K562 (cell line): ENCODE results near the gene PLK1. TPM values are rescaled to one million over a fixed set of nuclear protein-coding genes. Genes with fewer than 3 reads are reported as not detected.

Source experiments
- CHCHD3 ChIP-seq: fragments of 250-450 bp; sonication (Bioruptor Pico); IDR thresholded peaks from 2 replicates; pipeline ENCODE4 v2.1.2; 2022; ENCODE audit warnings: mild to moderate bottlenecking
- DLX4 ChIP-seq: fragments of 250-450 bp; sonication (Bioruptor Pico); IDR thresholded peaks from 2 replicates; pipeline ENCODE4 v1.6.1; 2021; ENCODE audit warnings: mild to moderate bottlenecking
- ERF ChIP-seq: fragments of 450-650 bp; formaldehyde crosslinking; IDR thresholded peaks from 2 replicates; pipeline ENCODE4 v1.4.0; 2020; ENCODE audit warnings: mild to moderate bottlenecking, mixed read lengths
- ETV1 ChIP-seq: fragments of 450-650 bp; conservative IDR thresholded peaks from 2 replicates; pipeline ENCODE4 v1.6.1; 2016; ENCODE audit warnings: missing genetic modification characterization, control low read depth, low read depth, missing compliant biosample characterization
- FOXM1 ChIP-seq, 2 experiments: fragments of 450-650 bp in 1 of 2; sonication (generic) in 1 of 2; formaldehyde crosslinking in 1 of 2; IDR thresholded peaks; 2 replicates each; pipeline versions ENCODE4 v1.6.1 to v1.9.0; 2017 to 2022; ENCODE audit warnings: low read depth in 2 of 2, mild to moderate bottlenecking in 2 of 2, missing genetic modification reagents in 1 of 2, moderate library complexity in 1 of 2
- HIVEP1 ChIP-seq: fragments of 250-450 bp; sonication (Bioruptor Pico); IDR thresholded peaks from 2 replicates; pipeline ENCODE4 v1.4.0; 2020; ENCODE audit warnings: mild to moderate bottlenecking
- KHSRP ChIP-seq: fragments of 450-650 bp; IDR thresholded peaks from 2 replicates; pipeline ENCODE4 v1.6.1; 2017
- MAFG ChIP-seq: fragments of 450-650 bp; conservative IDR thresholded peaks from 2 replicates; pipeline ENCODE4 v1.6.1; 2016; ENCODE audit warnings: missing genetic modification characterization, missing compliant biosample characterization
- MEF2A ChIP-seq: IDR thresholded peaks from 2 replicates; pipeline ENCODE4 v1.6.1; 2011; ENCODE audit warnings: low read depth, mild to moderate bottlenecking, low read length, moderate library complexity; ENCODE audit not compliant: control insufficient read depth
- MXI1 ChIP-seq: IDR thresholded peaks from 2 replicates; pipeline ENCODE4 v1.6.1; 2011; ENCODE audit warnings: low read depth, mild to moderate bottlenecking, improper control_type of control experiment, low read length
- PHB ChIP-seq: fragments of 250-450 bp; sonication (Bioruptor Pico); IDR thresholded peaks from 2 replicates; pipeline ENCODE4 v1.5.0; 2021
- PPARD ChIP-seq: fragments of 250-450 bp; sonication (Bioruptor Pico); IDR thresholded peaks from 2 replicates; pipeline ENCODE4 v1.8.0; 2022; ENCODE audit warnings: inconsistent platforms, mild to moderate bottlenecking, moderate library complexity
- RB1 ChIP-seq: fragments of 450-650 bp; IDR thresholded peaks from 2 replicates; pipeline ENCODE4 v1.6.1; 2017; ENCODE audit warnings: low read depth, mild to moderate bottlenecking
- RBM34 ChIP-seq: fragments of 200-400 bp; formaldehyde crosslinking; IDR thresholded peaks from 2 replicates; pipeline ENCODE4 v1.6.1; 2018; ENCODE audit warnings: low read length, borderline replicate concordance; ENCODE audit not compliant: insufficient read depth
- RNF2 ChIP-seq: sonication (generic); IDR thresholded peaks from 2 replicates; pipeline ENCODE4 v1.6.1; 2016
- SMC3 ChIP-seq: conservative IDR thresholded peaks from 2 replicates; pipeline ENCODE4 v1.6.1; 2011; ENCODE audit warnings: low read depth, low read length, improper control_type of control experiment; ENCODE audit not compliant: insufficient read depth
- STAT5B ChIP-seq: fragments of 250-450 bp; sonication (Bioruptor Pico); IDR thresholded peaks from 2 replicates; pipeline ENCODE4 v1.8.0; 2021; ENCODE audit warnings: mild to moderate bottlenecking, inconsistent platforms
- TEAD1 ChIP-seq, 2 experiments: fragments of 450-650 bp in 1 of 2; sonication (generic) in 1 of 2; formaldehyde crosslinking; IDR thresholded peaks; 2 replicates each; pipeline versions ENCODE4 v1.4.0 to v1.8.0; 2020 to 2022; ENCODE audit warnings: mild to moderate bottlenecking in 2 of 2, missing genetic modification reagents in 1 of 2
- TFAP4 ChIP-seq: sonication (generic); formaldehyde crosslinking; IDR thresholded peaks from 2 replicates; pipeline ENCODE4 v1.8.0; 2022; ENCODE audit warnings: missing genetic modification reagents, mild to moderate bottlenecking, moderate library complexity, borderline replicate concordance
- THAP7 ChIP-seq: fragments of 250-450 bp; sonication (Bioruptor Pico); IDR thresholded peaks from 2 replicates; pipeline ENCODE4 v1.5.0; 2021
- ZFP36 ChIP-seq: fragments of 150-350 bp; IDR thresholded peaks from 2 replicates; pipeline ENCODE4 v1.6.1; 2018; ENCODE audit warnings: low read length, low read depth; ENCODE audit not compliant: partially characterized antibody
- ZNF311 ChIP-seq: fragments of 250-450 bp; sonication (Bioruptor Pico); IDR thresholded peaks from 2 replicates; pipeline ENCODE4 v1.4.0; 2020; ENCODE audit warnings: mild to moderate bottlenecking, moderate library complexity
- ZNF408 ChIP-seq: fragments of 250-450 bp; sonication (Bioruptor Pico); IDR thresholded peaks from 2 replicates; pipeline ENCODE4 v1.4.0; 2020; ENCODE audit warnings: low read depth, mild to moderate bottlenecking, moderate library complexity
- ZNF699 ChIP-seq: fragments of 250-450 bp; sonication (Bioruptor Pico); IDR thresholded peaks from 2 replicates; pipeline ENCODE4 v1.8.0; 2021; ENCODE audit warnings: mild to moderate bottlenecking, moderate library complexity; ENCODE audit not compliant: insufficient replicate concordance
- polyA plus RNA-seq, 8 experiments: library from polyadenylated mRNA; depleted of rRNA in 4 of 8; stranded (reverse) in 5 of 8; unstranded in 3 of 8; fragments of >200 nt; fragmentation: Nextera tagmentation in 2 of 8; fragmentation: Illumina TruSeq in 1 of 8; extraction: Ambion mirVana in 2 of 8; extraction: Trizol in 1 of 8; gene quantifications; 2 replicates each; pipeline versions ENCODE4 v1.2.1 to v1.2.3, GENCODE V29; 2011 to 2014; ENCODE audit warnings: inconsistent platforms in 1 of 8, missing spikeins in 1 of 8
- total RNA-seq, 7 experiments: library from RNA; depleted of rRNA in 6 of 7; stranded (reverse); fragments of >200 nt in 6 of 7; fragmentation: Illumina TruSeq in 2 of 7; extraction: Trizol in 2 of 7; gene quantifications; 2 replicates each; pipeline versions ENCODE4 v1.2.1 to v1.2.3, GENCODE V29; 2011 to 2021; ENCODE audit warnings: low replicate concordance in 1 of 7
- TF ChIP-seq, protein P1 (sequence below): fragments of 200-800 bp; sonication (Bioruptor generic); IDR thresholded peaks from 2 replicates; pipeline ENCODE4 v1.6.1; 2016; ENCODE audit warnings: missing genetic modification characterization, missing compliant biosample characterization

Gene PLK1
- total and polyA plus RNA-seq, 9 of the 15 experiments (the other 6 are each of a cell fraction or from before 2014, with no cell fraction given), result 13.6 to 212 (median 45.5) TPM

DNA sequence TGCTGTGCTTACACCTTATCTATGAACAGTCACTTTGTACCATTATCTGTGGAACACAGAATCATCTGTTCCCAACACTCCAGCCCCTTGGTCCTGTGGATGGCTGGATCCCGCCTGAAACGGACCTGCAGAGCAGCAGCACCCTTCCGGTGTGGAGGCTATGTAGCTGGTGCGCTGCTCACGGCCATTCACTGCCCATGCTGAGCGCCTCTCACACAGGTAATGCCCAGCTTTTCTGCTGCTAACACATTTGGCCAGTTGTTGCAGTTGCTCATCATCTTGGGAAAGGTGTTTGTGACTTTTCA, 11.4 kb upstream of the PLK1 start (continued):
- TF ChIP-seq, protein P1, sequence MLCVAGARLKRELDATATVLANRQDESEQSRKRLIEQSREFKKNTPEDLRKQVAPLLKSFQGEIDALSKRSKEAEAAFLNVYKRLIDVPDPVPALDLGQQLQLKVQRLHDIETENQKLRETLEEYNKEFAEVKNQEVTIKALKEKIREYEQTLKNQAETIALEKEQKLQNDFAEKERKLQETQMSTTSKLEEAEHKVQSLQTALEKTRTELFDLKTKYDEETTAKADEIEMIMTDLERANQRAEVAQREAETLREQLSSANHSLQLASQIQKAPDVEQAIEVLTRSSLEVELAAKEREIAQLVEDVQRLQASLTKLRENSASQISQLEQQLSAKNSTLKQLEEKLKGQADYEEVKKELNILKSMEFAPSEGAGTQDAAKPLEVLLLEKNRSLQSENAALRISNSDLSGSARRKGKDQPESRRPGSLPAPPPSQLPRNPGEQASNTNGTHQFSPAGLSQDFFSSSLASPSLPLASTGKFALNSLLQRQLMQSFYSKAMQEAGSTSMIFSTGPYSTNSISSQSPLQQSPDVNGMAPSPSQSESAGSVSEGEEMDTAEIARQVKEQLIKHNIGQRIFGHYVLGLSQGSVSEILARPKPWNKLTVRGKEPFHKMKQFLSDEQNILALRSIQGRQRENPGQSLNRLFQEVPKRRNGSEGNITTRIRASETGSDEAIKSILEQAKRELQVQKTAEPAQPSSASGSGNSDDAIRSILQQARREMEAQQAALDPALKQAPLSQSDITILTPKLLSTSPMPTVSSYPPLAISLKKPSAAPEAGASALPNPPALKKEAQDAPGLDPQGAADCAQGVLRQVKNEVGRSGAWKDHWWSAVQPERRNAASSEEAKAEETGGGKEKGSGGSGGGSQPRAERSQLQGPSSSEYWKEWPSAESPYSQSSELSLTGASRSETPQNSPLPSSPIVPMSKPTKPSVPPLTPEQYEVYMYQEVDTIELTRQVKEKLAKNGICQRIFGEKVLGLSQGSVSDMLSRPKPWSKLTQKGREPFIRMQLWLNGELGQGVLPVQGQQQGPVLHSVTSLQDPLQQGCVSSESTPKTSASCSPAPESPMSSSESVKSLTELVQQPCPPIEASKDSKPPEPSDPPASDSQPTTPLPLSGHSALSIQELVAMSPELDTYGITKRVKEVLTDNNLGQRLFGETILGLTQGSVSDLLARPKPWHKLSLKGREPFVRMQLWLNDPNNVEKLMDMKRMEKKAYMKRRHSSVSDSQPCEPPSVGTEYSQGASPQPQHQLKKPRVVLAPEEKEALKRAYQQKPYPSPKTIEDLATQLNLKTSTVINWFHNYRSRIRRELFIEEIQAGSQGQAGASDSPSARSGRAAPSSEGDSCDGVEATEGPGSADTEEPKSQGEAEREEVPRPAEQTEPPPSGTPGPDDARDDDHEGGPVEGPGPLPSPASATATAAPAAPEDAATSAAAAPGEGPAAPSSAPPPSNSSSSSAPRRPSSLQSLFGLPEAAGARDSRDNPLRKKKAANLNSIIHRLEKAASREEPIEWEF (CRISPR knock-in tag), result no peak
- TF ChIP-seq ZNF699 (CRISPR knock-in tag), result no peak
- no peak for TF ChIP-seq CHCHD3 (CRISPR knock-in tag)
- no peak for TF ChIP-seq RB1
- TF ChIP-seq DLX4 (CRISPR knock-in tag), result no peak
- TF ChIP-seq STAT5B, result no peak
- no peak for TF ChIP-seq ERF (CRISPR knock-in tag)
- no peak for TF ChIP-seq ZNF408 (CRISPR knock-in tag)
- no peak for TF ChIP-seq TEAD1 (CRISPR knock-in tag; IDR thresholded peaks at IDR 0.05)
- TF ChIP-seq PPARD (CRISPR knock-in tag), result no peak
- no peak for TF ChIP-seq RBM34
- 0 out of 2 replicates have a peak, but pooled peaks have one; percentile 31 for TF ChIP-seq ETV1 (tag)
- TF ChIP-seq MAFG, result no peak
- TF ChIP-seq PHB (CRISPR knock-in tag), result no peak
- no peak for TF ChIP-seq THAP7
- TF ChIP-seq FOXM1 (IDR thresholded peaks at IDR 0.05; ENCODE audit: low read depth), result peak; percentile 79; the same call in 1 of the 2 replicates
- TF ChIP-seq FOXM1 (CRISPR knock-in tag; IDR thresholded peaks at IDR 0.05; ENCODE audit: low read depth), result no peak
- no peak for TF ChIP-seq HIVEP1 (CRISPR knock-in tag)
- no peak for TF ChIP-seq ZFP36
- no peak for TF ChIP-seq MEF2A
- TF ChIP-seq TFAP4 (CRISPR knock-in tag), result peak; percentile 85
- no peak for TF ChIP-seq ZNF311
- no peak for TF ChIP-seq MXI1
- no peak for TF ChIP-seq RNF2
- TF ChIP-seq SMC3, result no peak
- TF ChIP-seq KHSRP, result no peak
